H4 (cell line): ENCODE data around the gene GPR62. TPM values are rescaled to one million over a fixed set of nuclear protein-coding genes. Genes with fewer than 3 reads are reported as not detected.

Experiments
- DNase-seq: peaks from one replicate; pipeline ENCODE4 v3.0.0-alpha.2; 2015; ENCODE audit warnings: low spot score
- total RNA-seq: library from RNA; depleted of rRNA; stranded (reverse); fragments of >200 nt; shearing (Covaris generic); gene quantifications from 2 replicates; pipeline ENCODE4 v1.2.3, GENCODE V29; 2014

GPR62 gene
- total RNA-seq, 1 experiment from 2014 or later, result not detected

GRCh38 chr3:51955893-51956770 lies 951 bp downstream of the GPR62 start:
- DNase-seq, result no peak

GRCh38 chr3:51957520-51958205 lies 2.5 kb downstream of the GPR62 start:
- DNase-seq, result no peak

DNA sequence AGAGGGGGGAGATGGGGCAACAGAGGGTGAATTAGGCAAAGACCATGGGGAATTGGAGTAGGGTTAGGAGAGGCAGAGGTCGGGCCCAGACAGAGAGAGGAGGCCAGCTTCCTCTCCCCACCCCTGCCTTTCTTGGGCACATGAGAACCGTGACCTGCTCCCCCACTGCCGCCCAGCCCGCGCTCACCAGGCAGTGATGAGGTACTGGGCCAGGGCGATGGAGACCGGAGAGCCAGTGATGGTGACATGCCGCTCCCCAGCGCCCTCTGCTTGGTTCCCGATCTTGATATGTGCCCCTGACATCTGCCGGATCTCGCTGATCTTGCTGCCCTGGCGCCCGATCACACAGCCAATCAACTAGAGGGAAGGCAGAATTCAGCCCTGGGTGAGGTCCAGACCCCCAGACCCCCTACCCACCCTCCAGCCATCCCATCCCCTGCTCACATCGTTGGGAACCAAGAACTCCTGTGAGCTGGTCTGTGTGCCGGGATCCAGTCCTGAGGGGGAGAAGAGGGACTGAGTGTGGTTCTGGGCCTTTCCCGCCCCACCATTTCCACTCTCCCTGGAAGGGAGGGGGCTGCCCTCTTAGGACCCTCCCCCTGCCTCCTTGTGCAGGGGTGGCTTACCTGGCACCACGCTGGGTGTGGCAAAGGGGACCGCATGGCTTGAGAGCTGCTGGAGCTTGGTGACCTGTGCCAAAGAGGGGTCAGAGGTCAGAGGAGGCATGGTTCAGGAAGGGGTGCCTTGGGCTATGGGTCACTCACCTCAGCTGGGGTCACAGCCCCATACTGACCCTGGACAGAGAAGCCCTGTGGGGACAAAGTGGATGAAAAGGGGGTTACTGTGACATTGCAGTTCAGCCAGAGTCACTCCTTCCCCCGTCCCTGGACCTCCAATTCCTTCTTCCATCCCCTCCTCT lies 3.7 kb downstream of the GPR62 start:
- no peak for DNase-seq

GRCh38 chr3:51959651-51960050 lies 4.5 kb downstream of the GPR62 start:
- no peak for DNase-seq

DNA sequence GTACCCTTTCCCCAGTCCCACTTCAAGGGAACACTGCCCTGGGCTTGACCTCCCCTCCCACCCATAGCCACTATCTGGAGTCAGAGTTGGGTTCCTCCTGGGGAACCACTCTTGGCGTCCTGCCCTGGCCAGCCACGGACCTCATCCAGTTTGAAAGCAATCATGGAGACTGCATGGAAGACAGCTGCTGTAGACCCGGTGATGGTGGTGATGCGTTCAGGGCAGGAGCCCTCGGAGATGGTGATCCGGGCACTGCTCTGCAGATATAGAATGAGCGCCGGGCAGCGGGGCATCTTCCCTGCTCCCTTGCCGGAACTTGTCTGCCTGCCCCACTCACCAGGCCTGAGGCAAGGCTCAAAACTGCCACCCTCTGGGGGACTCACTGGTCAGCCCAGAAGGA lies 5.2 kb downstream of the GPR62 start:
- no peak for DNase-seq

DNA sequence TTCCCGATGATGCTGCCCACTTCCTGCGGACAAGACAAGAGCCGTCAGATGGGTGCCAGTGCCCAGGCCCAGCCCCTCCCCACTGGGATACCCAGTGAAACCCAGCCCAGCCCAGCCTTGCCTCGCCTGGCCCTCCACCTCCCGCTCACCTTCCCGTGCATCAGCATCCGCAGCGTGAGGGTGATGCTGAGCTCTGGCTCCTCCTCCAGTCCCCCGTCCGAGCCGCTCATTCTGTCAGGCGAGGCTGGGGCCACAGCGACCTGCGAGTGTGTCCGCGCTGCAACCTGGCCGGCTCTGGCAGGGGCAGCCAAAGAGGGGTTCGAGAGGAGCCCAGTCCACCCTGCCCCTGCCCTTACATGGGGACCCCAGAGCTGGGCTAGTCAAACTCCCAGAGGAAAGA lies 5.8 kb downstream of the GPR62 start:
- no peak for DNase-seq

- DNase-seq, result no peak
Measured at GRCh38 chr3:51961602-51962569, 6.7 kb downstream of the GPR62 start.

DNA sequence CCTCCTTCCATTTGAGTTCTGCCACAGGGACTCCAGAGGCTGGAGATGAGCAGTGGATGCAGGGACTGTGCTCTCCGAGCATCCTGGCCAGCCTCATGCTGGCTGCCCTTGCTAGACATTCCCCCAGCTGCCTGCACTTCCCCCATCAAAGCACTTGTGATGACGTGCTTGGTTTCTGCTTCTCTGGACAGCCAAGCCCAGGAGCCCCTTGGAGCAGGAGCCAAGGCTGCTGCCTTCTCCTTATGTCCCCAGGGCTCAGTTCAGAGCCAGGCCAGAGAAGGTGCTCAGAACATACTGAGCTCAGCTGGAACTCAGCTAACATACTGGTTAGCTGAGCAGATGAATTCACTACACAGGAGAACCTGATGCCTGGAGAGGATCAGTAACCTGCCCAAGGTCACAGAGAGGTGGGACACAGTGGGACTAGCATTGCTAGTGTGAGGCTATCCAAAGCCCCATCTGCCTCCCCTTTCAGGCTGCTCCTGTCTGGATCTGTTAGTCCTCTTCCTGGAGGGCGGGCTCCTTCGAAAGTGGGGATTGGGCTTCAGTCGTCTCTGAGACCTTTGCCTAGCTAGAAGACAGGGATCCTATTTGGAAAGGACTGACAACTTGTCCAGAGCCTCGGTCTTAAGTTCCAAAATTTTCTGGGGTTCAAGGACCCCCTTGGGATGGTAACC lies 7.8 kb downstream of the GPR62 start:
- DNase-seq, result no peak

GRCh38 chr3:51963951-51964451 lies 8.8 kb downstream of the GPR62 start:
- DNase-seq, result no peak

- DNase-seq, result no peak
Measured at GRCh38 chr3:51964521-51964920, 9.3 kb downstream of the GPR62 start.

GRCh38 chr3:51966016-51966415 lies 10.8 kb downstream of the GPR62 start:
- DNase-seq, result no peak

DNA sequence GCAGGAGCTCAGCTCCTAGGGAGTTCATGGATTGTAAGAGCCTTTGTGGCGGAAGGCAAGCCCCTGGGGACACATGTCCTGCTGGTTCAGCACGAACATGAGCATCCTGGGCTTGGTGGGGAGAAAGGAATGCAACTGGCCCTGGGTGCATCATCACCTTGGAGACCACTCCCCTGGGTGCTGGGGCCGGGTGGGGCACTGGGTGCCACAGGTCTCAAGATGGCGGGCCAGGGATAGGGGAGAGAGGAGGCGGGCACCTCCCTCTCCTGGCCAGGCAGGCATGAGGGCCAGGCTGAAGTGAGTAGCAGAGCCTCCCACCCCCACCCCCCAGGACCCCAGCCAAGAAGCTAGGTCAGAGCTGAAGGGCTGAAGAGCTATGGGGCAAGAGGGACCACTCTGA lies 11.3 kb downstream of the GPR62 start:
- DNase-seq, result no peak

DNA sequence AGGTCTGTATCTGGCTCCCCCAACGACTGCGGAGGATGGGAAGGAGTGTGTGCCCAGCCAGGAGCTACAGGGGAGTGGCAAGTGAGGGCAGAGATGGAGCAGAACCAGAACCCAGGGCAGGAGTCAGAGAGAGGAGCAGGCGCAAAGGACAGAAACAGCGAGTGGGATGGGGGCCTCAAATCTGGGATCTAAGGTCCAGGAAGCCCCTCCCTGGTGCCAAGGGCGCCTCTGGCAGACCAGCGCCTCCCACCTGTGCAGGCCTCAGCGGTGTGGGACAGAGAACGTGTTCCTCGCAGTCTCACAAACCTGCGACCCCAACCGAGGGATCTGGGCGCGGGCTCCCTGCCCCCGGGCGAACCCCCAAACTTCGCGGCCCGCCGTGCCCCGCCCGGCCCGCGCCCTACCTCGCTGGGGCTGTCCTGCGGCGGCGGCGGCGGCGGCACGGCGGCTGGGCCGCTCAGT lies 11.8 kb downstream of the GPR62 start:
- DNase-seq, result no peak

GRCh38 chr3:51967384-51968169 lies 12.4 kb downstream of the GPR62 start, which contains the start of gene PCBP4:
TSS of gene PCBP4 (minus strand) at chr3:51967454. CDS start at chr3:51961240, 6,214 bp downstream.
- no peak for DNase-seq

GRCh38 chr3:51968170-51968775 lies 13.1 kb downstream of the GPR62 start:
- DNase-seq, result no peak

DNA sequence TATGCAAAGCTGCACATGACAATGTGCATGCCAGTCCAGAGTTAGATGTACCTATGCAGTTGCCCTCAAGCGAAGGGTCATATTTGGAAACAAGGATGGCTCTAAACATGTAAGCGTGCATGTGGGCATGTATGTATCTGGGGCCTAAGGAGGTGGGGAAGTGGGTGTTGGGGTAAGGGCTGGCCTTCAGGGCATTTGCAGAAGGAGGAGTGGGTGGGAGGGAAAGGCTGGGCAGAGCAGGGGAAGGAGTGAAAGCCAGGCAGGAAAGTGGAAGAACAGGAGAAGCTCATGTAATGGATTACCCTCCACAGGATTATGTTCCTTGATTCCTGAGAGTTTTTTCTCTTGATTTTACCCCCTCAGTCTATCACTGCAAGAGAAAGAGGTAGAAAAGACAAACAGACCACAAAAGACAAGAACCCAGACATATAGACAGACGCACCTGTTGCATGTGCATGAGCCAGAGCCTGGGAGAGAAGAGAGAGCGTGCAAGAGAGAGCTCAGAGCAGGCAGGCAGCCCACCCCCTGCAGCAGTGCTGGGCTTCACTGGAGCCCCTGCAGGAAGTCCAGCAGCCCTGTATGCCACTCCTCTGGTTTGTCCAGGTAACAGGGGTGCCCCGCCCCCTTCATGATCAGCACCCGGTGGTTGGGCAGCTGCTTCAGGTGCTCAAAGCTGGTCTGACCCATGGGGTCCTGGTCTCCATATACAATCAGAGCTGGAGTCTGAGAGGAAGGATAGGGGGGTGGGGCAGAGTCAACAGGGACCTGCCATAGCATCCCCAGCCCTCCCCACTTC lies 13.9 kb downstream of the GPR62 start:
- no peak for DNase-seq

DNA sequence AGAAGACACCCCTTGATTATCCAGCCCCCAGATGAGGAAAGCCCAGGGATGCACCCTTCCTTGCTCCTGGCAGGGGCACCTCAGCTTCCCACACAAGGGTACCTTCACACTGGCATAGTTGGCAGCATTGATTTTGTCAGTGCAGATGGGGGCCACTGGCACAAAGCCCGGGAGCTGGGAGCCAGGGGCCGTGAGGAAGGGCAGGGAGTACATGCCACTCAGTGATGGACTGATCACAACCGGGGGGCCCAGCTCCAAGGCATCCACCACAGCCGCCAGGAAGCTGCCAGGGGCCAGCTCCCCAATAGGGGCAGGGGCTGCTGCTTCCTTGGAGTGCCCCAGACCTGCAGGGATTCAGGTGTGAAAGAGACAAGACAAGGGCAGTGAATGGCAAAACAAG lies 14.7 kb downstream of the GPR62 start:
- DNase-seq, result no peak
